ENCODE results near the gene DDX60. TPM values are rescaled to one million over a fixed set of nuclear protein-coding genes. Genes with fewer than 3 reads are reported as not detected.
"Not testable (repeated sequence)": the region's sequence is repeated elsewhere in the genome, so short reads cannot be mapped to it uniquely, and the experiment has no call there.

Gene DDX60
- total and polyA plus RNA-seq, 4 experiments from 2014 or later: 25.7 to 33.9 (median 31.9) TPM

- no peak overlapping the region for H3K4me3 ChIP-seq (ENCODE audit: low read length in 2 of 2)
- H3K4me1 Mint-ChIP-seq: peaks cover 0 to 10% (median 4%) of the 10 kb centered on the region in 4 donors
- H3K36me3 ChIP-seq (ENCODE audit: insufficient read depth, low read length): peaks cover 13% of the 10 kb centered on the region
- DNase-seq: no peak
- CTCF ChIA-PET (ENCODE audit: partially characterized antibody): no interaction called here
- peaks cover 82 to 90% of the 10 kb centered on the region in 2 donors for H3K36me3 Mint-ChIP-seq
- H3K4me3 Mint-ChIP-seq: no peak overlapping the region
- H3K9me3 Mint-ChIP-seq: peaks cover 2 to 23% (median 13%) of the 10 kb centered on the region in 8 donors
- no peak overlapping the region for H3K27ac Mint-ChIP-seq
- intact Hi-C loops (cut with micrococcal nuclease): no loop called here
- H3K27me3 Mint-ChIP-seq: no peaks in the 10 kb centered on the region
- no peaks in the 10 kb centered on the region for H3K9me3 ChIP-seq (ENCODE audit: control insufficient read depth in 1 of 2, low read length in 2 of 2)
- H3K27ac ChIP-seq (ENCODE audit: low read depth, low read length): no peak overlapping the region
- POLR2A ChIA-PET (ENCODE audit: partially characterized antibody): no interaction called here
- H3K4me1 ChIP-seq (ENCODE audit: insufficient read depth, low read length): no peaks in the 10 kb centered on the region
- H3K27me3 ChIP-seq (ENCODE audit: insufficient read depth, low read length): no peaks in the 10 kb centered on the region
Observed at GRCh38 chr4:168218645-168219044, 99.9 kb downstream of the DDX60 start.

- H3K36me3 Mint-ChIP-seq: peaks cover 54 to 70% of the 10 kb centered on the region in 2 donors
- H3K4me3 Mint-ChIP-seq; CTCF ChIA-PET (ENCODE audit: partially characterized antibody); H3K9me3 ChIP-seq (ENCODE audit: control insufficient read depth in 1 of 2, low read length in 2 of 2); DNase-seq; POLR2A ChIA-PET (ENCODE audit: partially characterized antibody); intact Hi-C loops (cut with micrococcal nuclease); H3K4me3 ChIP-seq (ENCODE audit: low read length in 2 of 2); H3K27me3 ChIP-seq (ENCODE audit: insufficient read depth, low read length); H3K27ac Mint-ChIP-seq; H3K36me3 ChIP-seq (ENCODE audit: insufficient read depth, low read length); H3K4me1 Mint-ChIP-seq; H3K27me3 Mint-ChIP-seq; H3K27ac ChIP-seq (ENCODE audit: low read depth, low read length); H3K4me1 ChIP-seq (ENCODE audit: insufficient read depth, low read length): not testable (repeated sequence)
- peaks cover 2 to 34% (median 20%) of the 10 kb centered on the region in 8 donors for H3K9me3 Mint-ChIP-seq
Observed at GRCh38 chr4:168213511-168213910, 105.0 kb downstream of the DDX60 start.

- Histone ChIP-seq H3K9me3 (ENCODE audit: control insufficient read depth in 1 of 2, low read length in 2 of 2) (no peaks in the 10 kb centered on the region), H3K27me3 (ENCODE audit: insufficient read depth, low read length) (no peaks in the 10 kb centered on the region), H3K4me3 (ENCODE audit: low read length in 2 of 2) (no peak overlapping the region), H3K27ac (ENCODE audit: low read depth, low read length) (no peak overlapping the region), H3K36me3 (ENCODE audit: insufficient read depth, low read length) (no peaks in the 10 kb centered on the region), H3K4me1 (ENCODE audit: insufficient read depth, low read length) (no peaks in the 10 kb centered on the region)
- CTCF ChIA-PET (ENCODE audit: partially characterized antibody): no interaction called here
- Mint-ChIP-seq H3K9me3 (peaks cover 2 to 34% (median 19%) of the 10 kb centered on the region in 8 donors), H3K27ac (no peak overlapping the region), H3K27me3 (no peaks in the 10 kb centered on the region), H3K4me1 (no peaks in the 10 kb centered on the region), H3K4me3 (no peak overlapping the region), H3K36me3 (peaks cover 48 to 69% of the 10 kb centered on the region in 2 donors)
- no peak for DNase-seq
- intact Hi-C loops (cut with micrococcal nuclease): no loop called here
- POLR2A ChIA-PET (ENCODE audit: partially characterized antibody): no interaction called here
Observed at GRCh38 chr4:168212656-168213055, 105.9 kb downstream of the DDX60 start.

GRCh38 chr4:168208957-168209614 is 109.5 kb downstream of the DDX60 start:
- H3K27ac ChIP-seq (ENCODE audit: low read depth, low read length): no peak overlapping the region
- intact Hi-C loops (cut with micrococcal nuclease): no loop called here
- no peaks in the 10 kb centered on the region for H3K36me3 ChIP-seq (ENCODE audit: insufficient read depth, low read length)
- Mint-ChIP-seq H3K36me3 (peaks cover 15 to 50% of the 10 kb centered on the region in 2 donors), H3K27me3 (no peaks in the 10 kb centered on the region), H3K27ac (no peak overlapping the region), H3K4me1 (no peaks in the 10 kb centered on the region), H3K4me3 (no peak overlapping the region), H3K9me3 (peaks cover 4 to 37% (median 22%) of the 10 kb centered on the region in 8 donors)
- POLR2A ChIA-PET (ENCODE audit: partially characterized antibody): no interaction called here
- H3K4me3 ChIP-seq (ENCODE audit: low read length in 2 of 2): no peak overlapping the region
- H3K4me1 ChIP-seq (ENCODE audit: insufficient read depth, low read length): no peaks in the 10 kb centered on the region
- peaks cover 0 to 2% of the 10 kb centered on the region in 2 donors for H3K9me3 ChIP-seq (ENCODE audit: control insufficient read depth in 1 of 2, low read length in 2 of 2)
- CTCF ChIA-PET (ENCODE audit: partially characterized antibody): no interaction called here
- H3K27me3 ChIP-seq (ENCODE audit: insufficient read depth, low read length): no peaks in the 10 kb centered on the region
- no peak for DNase-seq

GRCh38 chr4:168203233-168203911 is 115.2 kb downstream of the DDX60 start:
- Mint-ChIP-seq H3K27ac (no peak overlapping the region), H3K4me1 (no peaks in the 10 kb centered on the region), H3K9me3 (peaks cover 6 to 42% (median 32%) of the 10 kb centered on the region in 8 donors), H3K4me3 (no peak overlapping the region), H3K36me3 (peaks cover 9 to 35% of the 10 kb centered on the region in 2 donors), H3K27me3 (no peaks in the 10 kb centered on the region)
- H3K36me3 ChIP-seq (ENCODE audit: insufficient read depth, low read length): no peaks in the 10 kb centered on the region
- POLR2A ChIA-PET (ENCODE audit: partially characterized antibody): no interaction called here
- H3K4me3 ChIP-seq (ENCODE audit: low read length in 2 of 2): no peak overlapping the region
- CTCF ChIA-PET (ENCODE audit: partially characterized antibody): no interaction called here
- no peak for DNase-seq
- H3K4me1 ChIP-seq (ENCODE audit: insufficient read depth, low read length): no peaks in the 10 kb centered on the region
- H3K9me3 ChIP-seq (ENCODE audit: control insufficient read depth in 1 of 2, low read length in 2 of 2): peaks cover 0 to 10% of the 10 kb centered on the region in 2 donors
- intact Hi-C loops (cut with micrococcal nuclease): no loop called here
- H3K27ac ChIP-seq (ENCODE audit: low read depth, low read length): no peak overlapping the region
- H3K27me3 ChIP-seq (ENCODE audit: insufficient read depth, low read length): no peaks in the 10 kb centered on the region

GRCh38 chr4:168200685-168201084 is 117.9 kb downstream of the DDX60 start:
- intact Hi-C loops (cut with micrococcal nuclease): no loop called here
- CTCF ChIA-PET (ENCODE audit: partially characterized antibody): no interaction called here
- Histone ChIP-seq H3K27me3 (ENCODE audit: insufficient read depth, low read length) (no peaks in the 10 kb centered on the region), H3K27ac (ENCODE audit: low read depth, low read length) (no peak overlapping the region), H3K36me3 (ENCODE audit: insufficient read depth, low read length) (no peaks in the 10 kb centered on the region), H3K9me3 (ENCODE audit: control insufficient read depth in 1 of 2, low read length in 2 of 2) (peaks cover 0 to 10% of the 10 kb centered on the region in 2 donors), H3K4me1 (ENCODE audit: insufficient read depth, low read length) (no peaks in the 10 kb centered on the region), H3K4me3 (ENCODE audit: low read length in 2 of 2) (no peak overlapping the region)
- peaks cover 6 to 39% (median 29%) of the 10 kb centered on the region in 8 donors for H3K9me3 Mint-ChIP-seq
- H3K4me1 Mint-ChIP-seq: no peaks in the 10 kb centered on the region
- H3K27ac Mint-ChIP-seq: no peak overlapping the region
- POLR2A ChIA-PET (ENCODE audit: partially characterized antibody): no interaction called here
- peaks cover 7 to 23% of the 10 kb centered on the region in 2 donors for H3K36me3 Mint-ChIP-seq
- DNase-seq: no peak
- H3K27me3 Mint-ChIP-seq: no peaks in the 10 kb centered on the region
- H3K4me3 Mint-ChIP-seq: no peak overlapping the region

- Histone ChIP-seq H3K9me3 (ENCODE audit: control insufficient read depth in 1 of 2, low read length in 2 of 2) (peaks cover 0 to 10% of the 10 kb centered on the region in 2 donors), H3K36me3 (ENCODE audit: insufficient read depth, low read length) (no peaks in the 10 kb centered on the region), H3K27ac (ENCODE audit: low read depth, low read length) (no peak overlapping the region), H3K4me3 (ENCODE audit: low read length in 2 of 2) (no peak overlapping the region), H3K4me1 (ENCODE audit: insufficient read depth, low read length) (no peaks in the 10 kb centered on the region), H3K27me3 (ENCODE audit: insufficient read depth, low read length) (no peaks in the 10 kb centered on the region)
- no peak overlapping the region for H3K4me3 Mint-ChIP-seq
- intact Hi-C loops (cut with micrococcal nuclease): no loop called here
- H3K4me1 Mint-ChIP-seq: no peaks in the 10 kb centered on the region
- H3K36me3 Mint-ChIP-seq: peaks cover 7 to 16% of the 10 kb centered on the region in 2 donors
- H3K9me3 Mint-ChIP-seq: peaks cover 2 to 26% (median 20%) of the 10 kb centered on the region in 8 donors
- H3K27me3 Mint-ChIP-seq: no peaks in the 10 kb centered on the region
- no peak overlapping the region for H3K27ac Mint-ChIP-seq
- ChIA-PET POLR2A (ENCODE audit: partially characterized antibody) (no interaction called here), CTCF (ENCODE audit: partially characterized antibody) (no interaction called here)
- DNase-seq: no peak
Observed at GRCh38 chr4:168199260-168199957, 119.1 kb downstream of the DDX60 start.
